Measurements from ENCODE around the gene ROPN1B.
"Not testable (repeated sequence)": the region's sequence is repeated elsewhere in the genome, so short reads cannot be mapped to it uniquely, and the experiment has no call there.

- TF ChIP-seq EZH2 (IDR thresholded peaks at IDR 0.05; ENCODE audit: borderline replicate concordance, low read depth, low read length, poor library complexity, severe bottlenecking); CTCF (conservative IDR thresholded peaks at IDR 0.05; ENCODE audit: low read depth, low read length): not testable (repeated sequence)
These were observed 857 bp upstream of the ROPN1B start for GRCh38 chr3:125968121-125968520.
